Epithelial cell of esophagus (primary cell): ENCODE results near the gene HMOX2.

Experiments used
- DNase-seq: peaks from one replicate; pipeline ENCODE4 v3.0.0; 2010; ENCODE audit warnings: low read depth
- H3K4me3 ChIP-seq: 2 replicates; pipeline ENCODE4 v1.5.1; 2011; ENCODE audit warnings: mild to moderate bottlenecking, low read length, control low read depth
- TF ChIP-seq, protein P1 (sequence below): IDR thresholded peaks from 2 replicates; pipeline ENCODE4 v1.5.1; 2011; ENCODE audit warnings: low read depth, mild to moderate bottlenecking, low read length, control low read depth, inconsistent platforms; ENCODE audit not compliant: insufficient read depth; ENCODE audit errors: missing control alignments

HMOX2 gene

DNA sequence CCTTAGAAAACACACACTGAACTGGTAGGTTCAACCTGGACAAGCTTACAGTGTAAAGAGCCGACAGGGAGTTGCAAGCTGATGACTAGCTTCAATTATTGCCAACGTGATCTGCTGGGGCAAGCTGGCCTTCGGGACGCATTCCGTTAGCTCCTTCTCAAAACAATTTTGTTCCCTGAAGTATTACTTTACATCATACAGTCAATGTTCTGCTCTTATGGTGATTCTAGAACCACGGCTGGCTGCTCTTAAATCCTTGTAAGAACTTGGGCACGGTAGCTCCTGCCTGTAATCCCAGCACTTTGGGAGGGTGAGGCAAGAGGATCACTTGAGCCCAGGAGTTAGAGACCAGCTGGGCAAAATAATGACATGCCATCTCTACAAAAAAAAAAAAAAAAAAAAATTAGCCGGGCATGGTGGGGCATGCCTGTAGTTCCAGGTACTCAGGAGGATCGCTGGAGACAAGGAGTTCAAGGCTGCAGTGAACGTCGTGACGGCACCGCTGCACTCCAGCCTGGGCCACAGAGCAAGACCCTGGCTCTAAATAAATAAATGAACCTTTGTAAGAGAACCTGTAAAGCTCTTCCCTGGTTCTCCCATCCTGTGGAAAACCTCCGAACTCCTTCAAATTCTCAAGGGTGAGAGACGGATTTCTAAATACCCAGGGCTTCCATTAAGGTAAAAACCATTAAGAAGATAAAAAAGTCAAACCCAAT is 60.4 kb downstream of the HMOX2 start:
- TF ChIP-seq, protein P1, sequence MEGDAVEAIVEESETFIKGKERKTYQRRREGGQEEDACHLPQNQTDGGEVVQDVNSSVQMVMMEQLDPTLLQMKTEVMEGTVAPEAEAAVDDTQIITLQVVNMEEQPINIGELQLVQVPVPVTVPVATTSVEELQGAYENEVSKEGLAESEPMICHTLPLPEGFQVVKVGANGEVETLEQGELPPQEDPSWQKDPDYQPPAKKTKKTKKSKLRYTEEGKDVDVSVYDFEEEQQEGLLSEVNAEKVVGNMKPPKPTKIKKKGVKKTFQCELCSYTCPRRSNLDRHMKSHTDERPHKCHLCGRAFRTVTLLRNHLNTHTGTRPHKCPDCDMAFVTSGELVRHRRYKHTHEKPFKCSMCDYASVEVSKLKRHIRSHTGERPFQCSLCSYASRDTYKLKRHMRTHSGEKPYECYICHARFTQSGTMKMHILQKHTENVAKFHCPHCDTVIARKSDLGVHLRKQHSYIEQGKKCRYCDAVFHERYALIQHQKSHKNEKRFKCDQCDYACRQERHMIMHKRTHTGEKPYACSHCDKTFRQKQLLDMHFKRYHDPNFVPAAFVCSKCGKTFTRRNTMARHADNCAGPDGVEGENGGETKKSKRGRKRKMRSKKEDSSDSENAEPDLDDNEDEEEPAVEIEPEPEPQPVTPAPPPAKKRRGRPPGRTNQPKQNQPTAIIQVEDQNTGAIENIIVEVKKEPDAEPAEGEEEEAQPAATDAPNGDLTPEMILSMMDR: no peak
- H3K4me3 ChIP-seq: peak overlapping the region; percentile 63
- no peak for DNase-seq

GRCh38 chr16:4537376-4538343 is 61.5 kb downstream of the HMOX2 start:
- peak overlapping the region; percentile 63 for H3K4me3 ChIP-seq
- TF ChIP-seq, protein P1: no peak
- peak; percentile 35 for DNase-seq

DNA sequence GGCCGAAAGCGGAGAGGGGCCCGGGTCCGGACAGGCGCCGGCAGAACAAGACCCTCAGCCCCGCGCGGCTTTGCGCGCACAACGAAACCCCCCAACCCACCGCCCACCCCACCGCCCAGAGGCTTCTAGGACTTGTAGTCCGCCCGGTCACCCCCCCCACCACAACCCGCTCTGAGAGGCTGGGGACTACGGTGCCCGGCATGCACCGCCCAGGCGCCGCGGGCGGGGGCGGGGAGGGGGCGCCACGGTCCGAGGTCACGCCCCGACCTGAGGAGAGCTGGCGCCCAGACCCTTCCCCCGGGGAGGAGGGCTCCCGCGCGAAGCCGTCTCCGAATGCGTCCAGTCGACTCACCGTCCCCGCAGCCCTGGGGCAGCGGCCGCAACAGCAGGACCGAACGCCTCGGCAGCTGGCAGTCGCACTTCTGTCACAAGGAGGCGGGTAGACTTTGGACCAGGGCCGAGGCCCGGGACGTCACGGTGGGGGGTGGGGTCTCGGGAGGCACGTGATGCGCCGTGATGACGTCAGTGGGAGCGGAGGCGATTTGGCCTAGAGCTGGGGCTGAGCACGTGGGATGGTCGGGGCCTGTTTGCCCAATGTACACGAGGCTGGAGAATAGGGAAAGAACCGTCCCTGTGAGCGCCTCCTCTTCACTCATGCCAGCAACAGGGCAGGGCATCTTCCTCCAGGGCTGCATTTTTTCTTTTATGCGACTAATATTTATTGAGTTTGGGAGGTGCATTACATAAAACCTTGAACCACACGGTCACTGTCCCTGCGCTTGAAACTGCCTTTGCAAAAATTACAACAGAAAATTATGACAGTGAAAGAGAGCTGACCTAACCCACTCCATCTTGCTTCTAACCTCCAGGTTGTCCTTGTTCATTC is 62.4 kb downstream of the HMOX2 start, which contains the start of gene CDIP1:
TSS of gene CDIP1 (minus strand) at position 424 of the 886 bp plus-strand sequence. CDS start 24,643 bp downstream, outside the sequence.
- TF ChIP-seq, protein P1: peak; percentile 20
- peak within 1 kb of the TSS; percentile 63 for H3K4me3 ChIP-seq
- DNase-seq: peak; percentile 98

DNA sequence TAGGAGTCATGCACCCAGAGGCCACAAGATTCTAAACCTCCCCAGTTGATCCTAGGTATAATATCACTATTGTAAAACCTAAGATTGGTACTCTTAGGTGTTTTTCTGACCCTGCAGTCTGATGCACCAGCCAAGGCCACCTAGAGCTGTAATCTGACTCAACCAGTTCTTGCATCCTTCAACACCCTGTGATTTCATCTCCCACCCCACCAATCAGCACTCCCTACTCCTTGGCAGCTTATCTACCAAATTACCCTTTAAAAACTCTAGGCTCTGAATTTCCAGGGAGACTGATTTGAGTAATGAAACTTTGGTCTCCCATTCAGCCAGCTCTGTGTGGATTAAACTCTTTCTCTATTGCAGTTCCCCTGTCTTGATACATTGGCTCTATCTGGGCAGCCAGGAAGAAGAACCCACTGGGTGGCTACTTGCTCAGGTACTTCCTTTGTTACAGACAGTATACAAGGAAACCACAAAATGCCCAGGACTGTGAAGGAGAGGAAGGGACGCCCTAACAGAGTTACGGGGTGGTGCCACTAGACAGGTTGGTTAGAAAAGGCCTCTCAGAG is 63.6 kb downstream of the HMOX2 start:
- TF ChIP-seq, protein P1: no peak
- DNase-seq: no peak
- no peak overlapping the region for H3K4me3 ChIP-seq

DNA sequence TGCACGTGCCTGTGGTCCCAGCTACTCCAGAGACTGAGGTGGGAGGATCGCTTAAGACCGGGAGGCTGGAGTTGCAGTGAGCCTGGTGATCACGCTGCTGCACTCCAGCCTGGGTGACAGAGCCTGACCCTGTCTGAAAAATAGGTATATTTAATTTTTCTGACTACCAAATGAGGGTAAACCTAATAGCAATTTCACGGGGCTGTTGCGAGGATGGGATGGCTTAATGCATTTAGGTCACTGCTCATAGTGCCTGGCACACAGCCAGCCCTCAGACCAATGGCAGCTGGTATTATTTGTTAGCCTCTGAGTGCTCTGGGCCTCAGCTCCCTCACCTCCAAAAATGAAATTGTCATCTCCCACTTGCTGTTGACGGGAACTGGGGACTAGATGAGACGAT is 68.3 kb downstream of the HMOX2 start:
- no peak for DNase-seq
- H3K4me3 ChIP-seq: no peak overlapping the region
- TF ChIP-seq, protein P1: no peak

DNA sequence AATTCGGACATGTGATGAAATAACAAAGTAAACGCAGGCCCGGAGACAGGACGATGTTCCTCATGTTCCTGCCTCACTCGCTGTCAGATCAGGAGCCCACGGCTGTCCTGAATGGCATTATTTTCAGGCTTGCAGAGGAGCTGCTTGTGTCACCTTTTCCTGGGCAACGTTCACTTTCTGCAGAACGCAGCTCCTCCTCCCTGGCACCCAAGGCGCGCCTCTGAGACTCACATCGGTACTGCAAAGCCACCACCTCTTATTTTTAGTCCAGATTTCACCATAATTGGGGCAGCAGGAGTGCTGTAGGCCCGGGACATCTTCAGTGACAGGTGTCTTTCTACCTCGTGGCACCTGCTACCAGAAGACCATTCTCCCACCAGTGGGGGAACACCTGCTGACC is 71.9 kb downstream of the HMOX2 start:
- no peak overlapping the region for H3K4me3 ChIP-seq
- TF ChIP-seq, protein P1: no peak
- no peak for DNase-seq
